Peyer's patch (tissue), 4 donors: ENCODE results near the gene PTPDC1.

Source experiments
- POLR2A ChIP-seq, 2 donors: fragments of 450-650 bp; IDR thresholded peaks; one replicate each; pipeline ENCODE4 v1.5.1; 2017; ENCODE audit warnings: antibody characterized with exemption in 2 of 2, mild to moderate bottlenecking in 2 of 2, moderate library complexity in 2 of 2
- TF ChIP-seq, protein P1 (sequence below), 6 experiments: fragments of 450-650 bp in 4 of 6; fragments of 200-600 bp in 2 of 6; sonication (generic) in 1 of 6; IDR thresholded peaks; one replicate each; pipeline ENCODE4 v1.5.1; 2017 to 2019; ENCODE audit warnings: antibody characterized with exemption in 6 of 6, mild to moderate bottlenecking in 3 of 6, moderate library complexity in 1 of 6

DNA sequence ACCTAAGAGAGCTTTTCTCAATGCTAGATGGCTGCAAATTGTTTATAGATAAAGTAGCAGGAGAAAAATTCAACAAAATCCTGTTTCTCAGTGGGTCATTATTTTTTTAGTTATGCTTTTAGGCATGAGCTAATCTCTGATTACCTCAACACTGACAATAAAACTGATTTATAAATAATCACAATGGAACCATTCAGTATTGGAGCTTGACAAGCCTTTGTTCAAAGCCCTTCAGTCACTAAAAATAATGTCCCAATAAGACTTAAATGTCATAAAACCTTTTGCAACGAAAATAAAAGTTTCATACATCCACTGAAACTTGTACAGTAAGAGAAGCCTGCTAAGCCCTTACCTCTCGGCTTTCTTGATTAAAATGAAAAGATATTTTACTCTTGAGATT lies 27.2 kb downstream of the PTPDC1 start:
- TF ChIP-seq POLR2A (IDR thresholded peaks at IDR 0.05) = no peak
- TF ChIP-seq, protein P1, sequence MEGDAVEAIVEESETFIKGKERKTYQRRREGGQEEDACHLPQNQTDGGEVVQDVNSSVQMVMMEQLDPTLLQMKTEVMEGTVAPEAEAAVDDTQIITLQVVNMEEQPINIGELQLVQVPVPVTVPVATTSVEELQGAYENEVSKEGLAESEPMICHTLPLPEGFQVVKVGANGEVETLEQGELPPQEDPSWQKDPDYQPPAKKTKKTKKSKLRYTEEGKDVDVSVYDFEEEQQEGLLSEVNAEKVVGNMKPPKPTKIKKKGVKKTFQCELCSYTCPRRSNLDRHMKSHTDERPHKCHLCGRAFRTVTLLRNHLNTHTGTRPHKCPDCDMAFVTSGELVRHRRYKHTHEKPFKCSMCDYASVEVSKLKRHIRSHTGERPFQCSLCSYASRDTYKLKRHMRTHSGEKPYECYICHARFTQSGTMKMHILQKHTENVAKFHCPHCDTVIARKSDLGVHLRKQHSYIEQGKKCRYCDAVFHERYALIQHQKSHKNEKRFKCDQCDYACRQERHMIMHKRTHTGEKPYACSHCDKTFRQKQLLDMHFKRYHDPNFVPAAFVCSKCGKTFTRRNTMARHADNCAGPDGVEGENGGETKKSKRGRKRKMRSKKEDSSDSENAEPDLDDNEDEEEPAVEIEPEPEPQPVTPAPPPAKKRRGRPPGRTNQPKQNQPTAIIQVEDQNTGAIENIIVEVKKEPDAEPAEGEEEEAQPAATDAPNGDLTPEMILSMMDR (IDR thresholded peaks at IDR 0.05) = no peak
